IMR-90 (cell line): ENCODE data around the gene LRP6. TPM values are rescaled to one million over a fixed set of nuclear protein-coding genes. Genes with fewer than 3 reads are reported as not detected.

Experiments
- ATAC-seq: fragments of 200-7000 bp; cut with Tn5 transposase; 2 replicates; pipeline ENCODE4 v1.9.1; 2020; ENCODE audit warnings: low read depth, mild to moderate bottlenecking, moderate library complexity
- BruUV-seq: library from RNA; stranded (reverse); fragments of 400-500 nt; replicated peaks from 2 replicates; lab custom pipeline; 2021; lab: Mats Ljungman, UMichigan
- CTCF ChIA-PET: fragments of 300-600 bp; formaldehyde crosslinking; extraction: SDS; loops from one replicate; lab custom pipeline; 2021; ENCODE audit warnings: antibody characterized with exemption; lab: Yijun Ruan, JAX
- POLR2A ChIA-PET: fragments of 300-600 bp; sonication (Branson Sonifier 250); formaldehyde crosslinking; loops from one replicate; lab custom pipeline; 2022; ENCODE audit warnings: antibody characterized with exemption; ENCODE audit not compliant: unreplicated experiment; lab: Charles Lee
- DNase-seq: peaks from one replicate; pipeline ENCODE4 v3.0.0; 2013
- H2AFZ ChIP-seq: replicated peaks from 2 replicates; pipeline ENCODE3; 2013; ENCODE audit warnings: low read length, mild to moderate bottlenecking; ENCODE audit not compliant: poor library complexity
- H2AK5ac ChIP-seq: 2 replicates; pipeline ENCODE4 v1.6.1; 2013; ENCODE audit warnings: low read depth, low read length, inconsistent platforms
- H2AK9ac ChIP-seq: replicated peaks from 2 replicates; pipeline ENCODE3; 2013; ENCODE audit warnings: mild to moderate bottlenecking, low read depth, low read length, moderate library complexity; ENCODE audit not compliant: poor library complexity
- H2BK120ac ChIP-seq: 2 replicates; pipeline ENCODE4 v1.6.1; 2013; ENCODE audit warnings: low read depth, low read length, inconsistent platforms
- H2BK15ac ChIP-seq: 3 replicates; pipeline ENCODE4 v1.6.1; 2013; ENCODE audit warnings: low read depth, low read length, inconsistent platforms
- H2BK20ac ChIP-seq: 2 replicates; pipeline ENCODE4 v1.6.1; 2013; ENCODE audit warnings: low read depth, mild to moderate bottlenecking, inconsistent platforms, low read length, moderate library complexity
- H2BK5ac ChIP-seq: 2 replicates; pipeline ENCODE4 v1.6.1; 2013; ENCODE audit warnings: mild to moderate bottlenecking, low read depth, low read length, inconsistent platforms; ENCODE audit not compliant: poor library complexity, severe bottlenecking
- H3K14ac ChIP-seq: replicated peaks from 2 replicates; pipeline ENCODE4 v1.6.1; 2013; ENCODE audit warnings: low read depth, low read length, inconsistent platforms
- H3K18ac ChIP-seq: 2 replicates; pipeline ENCODE4 v1.6.1; 2013; ENCODE audit warnings: low read depth, low read length, control low read depth
- H3K23ac ChIP-seq: 2 replicates; pipeline ENCODE4 v1.6.1; 2013; ENCODE audit warnings: low read depth, low read length, inconsistent platforms
- H3K27ac ChIP-seq: 2 replicates; pipeline ENCODE4 v1.5.1; 2013; ENCODE audit warnings: mild to moderate bottlenecking, control low read depth, low read length; ENCODE audit not compliant: insufficient read depth
- H3K27me3 ChIP-seq: 2 replicates; pipeline ENCODE4 v1.6.1; 2013; ENCODE audit warnings: low read length; ENCODE audit not compliant: control insufficient read depth, insufficient read depth
- H3K36me3 ChIP-seq: 2 replicates; pipeline ENCODE4 v1.6.1; 2013; ENCODE audit warnings: low read length, mixed read lengths; ENCODE audit not compliant: control insufficient read depth, insufficient read depth
- H3K4ac ChIP-seq: 2 replicates; pipeline ENCODE4 v1.6.1; 2013; ENCODE audit warnings: low read depth, low read length, inconsistent platforms
- H3K4me1 ChIP-seq: 2 replicates; pipeline ENCODE4 v1.6.1; 2013; ENCODE audit warnings: low read length, mixed read lengths; ENCODE audit not compliant: control insufficient read depth, insufficient read depth
- H3K4me2 ChIP-seq: 2 replicates; pipeline ENCODE4 v1.6.1; 2013; ENCODE audit warnings: low read depth, mild to moderate bottlenecking, control low read depth, low read length, moderate library complexity
- H3K4me3 ChIP-seq: 2 replicates; pipeline ENCODE4 v1.5.1; 2013; ENCODE audit warnings: low read depth, mild to moderate bottlenecking, control low read depth, low read length, moderate library complexity; ENCODE audit not compliant: insufficient read depth
- H3K56ac ChIP-seq: 2 replicates; pipeline ENCODE4 v1.6.1; 2013; ENCODE audit warnings: low read length, inconsistent platforms; ENCODE audit not compliant: insufficient read depth; ENCODE audit errors: extremely low read depth
- H3K79me1 ChIP-seq, 2 experiments: 2 replicates each; pipeline ENCODE4 v1.6.1; 2013; ENCODE audit warnings: low read length in 2 of 2, inconsistent platforms in 1 of 2, low read depth in 1 of 2
- H3K9ac ChIP-seq: 2 replicates; pipeline ENCODE4 v1.6.1; 2013; ENCODE audit warnings: low read depth, low read length, control low read depth
- H3K9me1 ChIP-seq: 2 replicates; pipeline ENCODE4 v1.6.1; 2013; ENCODE audit warnings: low read length, inconsistent platforms; ENCODE audit not compliant: insufficient read depth
- H3K9me3 ChIP-seq: 2 replicates; pipeline ENCODE4 v1.6.1; 2013; ENCODE audit warnings: low read length; ENCODE audit not compliant: control insufficient read depth, insufficient read depth
- H4K20me1 ChIP-seq: 2 replicates; pipeline ENCODE4 v1.6.1; 2013; ENCODE audit warnings: low read length, inconsistent platforms; ENCODE audit not compliant: insufficient read depth
- H4K5ac ChIP-seq: 2 replicates; pipeline ENCODE4 v1.6.1; 2013; ENCODE audit warnings: mild to moderate bottlenecking, low read depth, low read length, control low read depth
- H4K8ac ChIP-seq, 2 experiments: 2 replicates each; pipeline ENCODE4 v1.6.1; 2013; ENCODE audit warnings: low read depth in 2 of 2, low read length in 2 of 2, control low read depth in 1 of 2, inconsistent platforms in 1 of 2
- H4K91ac ChIP-seq: 2 replicates; pipeline ENCODE4 v1.6.1; 2013; ENCODE audit warnings: low read depth, low read length, inconsistent platforms; ENCODE audit not compliant: insufficient read depth
- POLR2A ChIP-seq: IDR thresholded peaks from 2 replicates; pipeline ENCODE4 v1.6.1; 2012; ENCODE audit warnings: mild to moderate bottlenecking, low read depth, low read length
- WGBS, 2 experiments: methylation state at CpG; one replicate each; pipeline versions ENCODE4 v1.1.5 to v1.1.7; 2013; ENCODE audit warnings: missing lambda C conversion rate in 2 of 2; ENCODE audit not compliant: insufficient read length in 1 of 2; ENCODE audit errors: extremely low coverage in 2 of 2; 5-methylcytosine and 5-hydroxymethylcytosine counted together
- dilution Hi-C: fragments of 300-500 bp; cut with HindIII; formaldehyde crosslinking; loops from one replicate; pipeline ENCODE4 v1.14.3; 2018; ENCODE audit warnings: low sequenced_read_pairs; ENCODE audit not compliant: unreplicated experiment
- in situ Hi-C: fragments of 300-500 bp; cut with MboI; formaldehyde crosslinking; loops from 3 replicates; pipeline ENCODE4 v1.14.3; 2019; ENCODE audit warnings: low sequenced_read_pairs, inconsistent platforms, mixed read lengths
- intact Hi-C: fragments of 100-400 bp; cut with micrococcal nuclease; formaldehyde crosslinking; loops from 2 replicates; pipeline ENCODE4 v1.10.0; 2022
- polyA plus RNA-seq, 3 experiments: library from polyadenylated mRNA; depleted of rRNA; stranded (reverse); fragments of >200 nt; gene quantifications; 2 replicates each; pipeline ENCODE4 v1.2.3, GENCODE V29; 2012; ENCODE audit warnings: low replicate concordance in 1 of 3
- total RNA-seq: library from RNA; depleted of rRNA; stranded (reverse); fragments of >200 nt; gene quantifications from 2 replicates; pipeline ENCODE4 v1.2.3, GENCODE V29; 2012
- TF ChIP-seq, protein P1 (sequence below): conservative IDR thresholded peaks from 2 replicates; pipeline ENCODE4 v1.5.1; 2012; ENCODE audit warnings: mild to moderate bottlenecking, low read depth, low read length, improper control_type of control experiment

LRP6 gene
- total and polyA plus RNA-seq, 2 of the 4 experiments (the other 2 are of a cell fraction) = 14.2 to 32.1 TPM

DNA sequence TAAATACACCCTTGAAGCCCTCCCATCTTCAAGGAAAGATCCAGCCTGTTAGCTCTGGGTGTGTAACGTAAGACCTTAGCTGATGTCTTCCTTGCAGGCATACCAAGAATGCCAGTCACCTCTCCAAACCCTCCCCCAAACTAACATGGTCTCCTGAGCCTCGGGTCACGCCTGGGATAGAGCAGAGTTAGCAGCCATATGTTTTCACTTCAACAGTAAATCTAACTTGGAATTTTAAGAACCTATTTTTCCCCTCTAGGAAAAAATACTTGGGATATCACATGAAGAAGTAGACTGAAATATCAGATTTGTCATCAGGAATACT, 168.2 kb downstream of the LRP6 start:
- Histone ChIP-seq H3K4ac (no peak overlapping the region), H3K9ac (no peak overlapping the region), H3K14ac (peak overlapping the region; percentile 25), H2AFZ (no peak overlapping the region), H2BK15ac (peak overlapping the region; percentile 19; the same call in 2 of the 3 replicates), H3K9me3 (no peaks in the 10 kb centered on the region), H3K9me1 (peaks cover 11% of the 10 kb centered on the region), H3K27ac (no peak overlapping the region), H4K91ac (no peak overlapping the region), H4K8ac (no peak overlapping the region), H4K5ac (no peak overlapping the region), H2AK5ac (0 out of 2 replicates have a peak overlapping the region, but pooled peaks have one; percentile 2), H2BK20ac (no peak overlapping the region), H3K4me1 (peaks cover 8% of the 10 kb centered on the region; the same call in 1 of the 2 replicates), H3K23ac (no peak overlapping the region), H2AK9ac (no peak overlapping the region), H2BK5ac (no peak overlapping the region), H3K56ac (no peak overlapping the region), H3K4me3 (no peak overlapping the region), H3K18ac (no peak overlapping the region), H3K79me1 (0 out of 4 replicates have a peak, but pooled peaks cover 0 to 4% of the 10 kb centered on the region in 2 experiments), H3K36me3 (no peaks in the 10 kb centered on the region), H3K4me2 (no peak overlapping the region), H4K20me1 (no peaks in the 10 kb centered on the region), H3K27me3 (no peaks in the 10 kb centered on the region), H2BK120ac (peak overlapping the region; percentile 11; the same call in 1 of the 2 replicates)
- 80% methylated on average over 1 of the region's 3 CpGs; no CpG with 5 or more reads in 1 of the 2 experiments for WGBS, 2 experiments
- POLR2A ChIA-PET = no interaction called here
- in situ Hi-C loops = no loop called here
- intact Hi-C loops = no loop called here
- dilution Hi-C loops = no loop called here
- ATAC-seq (no peak), DNase-seq (no peak)
- TF ChIP-seq, protein P1, sequence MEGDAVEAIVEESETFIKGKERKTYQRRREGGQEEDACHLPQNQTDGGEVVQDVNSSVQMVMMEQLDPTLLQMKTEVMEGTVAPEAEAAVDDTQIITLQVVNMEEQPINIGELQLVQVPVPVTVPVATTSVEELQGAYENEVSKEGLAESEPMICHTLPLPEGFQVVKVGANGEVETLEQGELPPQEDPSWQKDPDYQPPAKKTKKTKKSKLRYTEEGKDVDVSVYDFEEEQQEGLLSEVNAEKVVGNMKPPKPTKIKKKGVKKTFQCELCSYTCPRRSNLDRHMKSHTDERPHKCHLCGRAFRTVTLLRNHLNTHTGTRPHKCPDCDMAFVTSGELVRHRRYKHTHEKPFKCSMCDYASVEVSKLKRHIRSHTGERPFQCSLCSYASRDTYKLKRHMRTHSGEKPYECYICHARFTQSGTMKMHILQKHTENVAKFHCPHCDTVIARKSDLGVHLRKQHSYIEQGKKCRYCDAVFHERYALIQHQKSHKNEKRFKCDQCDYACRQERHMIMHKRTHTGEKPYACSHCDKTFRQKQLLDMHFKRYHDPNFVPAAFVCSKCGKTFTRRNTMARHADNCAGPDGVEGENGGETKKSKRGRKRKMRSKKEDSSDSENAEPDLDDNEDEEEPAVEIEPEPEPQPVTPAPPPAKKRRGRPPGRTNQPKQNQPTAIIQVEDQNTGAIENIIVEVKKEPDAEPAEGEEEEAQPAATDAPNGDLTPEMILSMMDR = no peak
- TF ChIP-seq POLR2A = no peak
- CTCF ChIA-PET = interaction anchor here (0.8 kb wide), 1 partner anchor 23 kb away, joined by 3 read pairs; no protein-coding TSS in a partner anchor
- no TSS peak for BruUV-seq
